GM21423 (cell line): ENCODE data around the gene BHLHE23.

Experiments used
- ATAC-seq: cut with Tn5 transposase; IDR thresholded peaks from one replicate; pipeline ENCODE4 v1.9.1; 2021; ENCODE audit warnings: mild to moderate bottlenecking, moderate library complexity; ENCODE audit not compliant: unreplicated experiment

Gene BHLHE23

GRCh38 chr20:62975812-62976508, 30.8 kb downstream of the BHLHE23 start:
- no peak for ATAC-seq

- ATAC-seq = no peak
These were observed 31.5 kb downstream of the BHLHE23 start for GRCh38 chr20:62975251-62975760.

- no peak for ATAC-seq
These were observed 33.7 kb downstream of the BHLHE23 start for GRCh38 chr20:62972845-62973745.

GRCh38 chr20:62971950-62972844, 34.6 kb downstream of the BHLHE23 start:
- ATAC-seq = peak; percentile 76

- no peak for ATAC-seq
These were observed 35.4 kb downstream of the BHLHE23 start for GRCh38 chr20:62971211-62971949.

GRCh38 chr20:62970307-62971210, 36.2 kb downstream of the BHLHE23 start:
- ATAC-seq = no peak

- ATAC-seq = no peak
These were observed 36.8 kb downstream of the BHLHE23 start for GRCh38 chr20:62969939-62970306.

- ATAC-seq = no peak
These were observed 37.5 kb downstream of the BHLHE23 start for GRCh38 chr20:62969179-62969760.

GRCh38 chr20:62968378-62969178, 38.2 kb downstream of the BHLHE23 start:
- no peak for ATAC-seq

GRCh38 chr20:62967628-62968351, 39.0 kb downstream of the BHLHE23 start:
- ATAC-seq = no peak

- no peak for ATAC-seq
These were observed 39.6 kb downstream of the BHLHE23 start for GRCh38 chr20:62967149-62967501.

GRCh38 chr20:62966212-62967148, 40.3 kb downstream of the BHLHE23 start:
- no peak for ATAC-seq

GRCh38 chr20:62965363-62965771, 41.4 kb downstream of the BHLHE23 start:
- ATAC-seq = no peak

- no peak for ATAC-seq
These were observed 42.1 kb downstream of the BHLHE23 start for GRCh38 chr20:62964700-62965099.

- no peak for ATAC-seq
These were observed 43.0 kb downstream of the BHLHE23 start for GRCh38 chr20:62963614-62964397.
